Kidney capillary endothelial cell (primary cell): ENCODE measurements around the gene TEAD1.

Experiments used
- DNase-seq: peaks from one replicate; pipeline ENCODE4 v3.0.0-alpha.2; 2018; ENCODE audit warnings: low spot score

Gene TEAD1

GRCh38 chr11:12764187-12764914 lies 90.1 kb downstream of the TEAD1 start:
- DNase-seq: no peak

- DNase-seq: no peak
Measured at GRCh38 chr11:12765428-12765827, 91.2 kb downstream of the TEAD1 start.

- no peak for DNase-seq
Measured at GRCh38 chr11:12767027-12767426, 92.8 kb downstream of the TEAD1 start.

DNA sequence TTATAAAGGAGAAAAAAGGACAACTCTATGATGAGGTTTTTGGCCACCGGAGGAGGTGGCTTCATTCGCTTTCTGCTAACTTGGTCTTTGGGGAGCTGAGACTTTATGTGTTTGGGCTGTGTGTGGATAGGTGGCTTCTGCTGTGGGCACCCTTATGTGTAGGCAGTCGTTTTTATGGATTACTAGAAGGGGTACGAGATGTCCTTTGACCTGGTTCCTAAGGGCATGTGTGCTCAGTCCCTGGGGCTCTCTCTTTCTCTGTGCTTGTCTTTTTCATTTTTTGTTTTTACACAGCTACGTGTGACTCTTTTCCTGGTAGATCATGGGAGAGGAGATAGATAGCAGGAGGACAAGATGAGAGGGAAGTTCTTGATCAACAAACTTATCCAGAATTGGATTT lies 93.4 kb downstream of the TEAD1 start:
- no peak for DNase-seq

DNA sequence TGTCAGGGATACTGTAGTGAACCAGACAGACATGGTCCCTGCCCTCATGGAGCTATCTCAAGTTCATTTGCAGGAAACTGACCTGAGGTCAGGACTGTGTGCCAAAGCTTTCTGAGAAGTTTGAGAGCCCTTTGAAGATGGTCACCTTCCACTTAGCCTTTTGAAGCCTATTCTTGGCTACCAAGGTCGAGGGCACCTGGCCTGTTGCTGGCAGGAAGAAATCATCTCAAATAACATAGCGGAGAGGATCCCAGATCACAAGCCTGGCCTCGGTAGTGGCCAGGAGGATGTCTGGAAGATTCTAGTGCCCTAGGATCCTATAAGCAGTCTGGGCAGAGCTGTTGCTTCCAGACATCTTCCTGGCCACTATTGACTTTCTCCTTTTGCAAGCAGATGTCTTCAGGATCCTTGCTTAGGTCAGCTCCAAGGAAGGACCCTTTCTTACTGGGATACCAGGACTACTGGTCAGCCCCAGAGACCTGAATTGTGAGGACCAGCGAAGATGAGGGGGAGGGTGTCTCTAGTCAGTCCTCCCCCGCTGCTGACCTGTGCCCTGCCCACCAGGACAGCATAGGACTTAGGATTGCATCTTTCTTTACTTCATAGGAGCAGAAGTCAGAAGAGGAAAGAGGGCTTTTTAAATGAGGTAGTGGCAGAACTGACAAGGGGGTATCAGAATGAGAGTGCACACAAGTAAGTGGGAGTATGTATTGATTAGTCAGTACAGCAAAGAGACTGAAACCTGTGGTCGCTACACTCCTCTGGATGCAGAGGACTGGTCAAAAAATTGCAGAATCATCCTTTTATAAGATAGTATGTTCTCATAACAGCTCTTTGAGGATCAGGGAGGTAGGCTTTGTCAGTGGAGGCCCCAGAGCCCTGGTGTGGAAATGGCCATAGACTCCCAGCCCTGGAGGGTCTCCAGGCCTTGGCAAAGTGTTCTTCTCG lies 94.8 kb downstream of the TEAD1 start:
- DNase-seq: no peak

- peak; percentile 76 for DNase-seq
Measured at GRCh38 chr11:12769834-12770345, 95.7 kb downstream of the TEAD1 start.

- no peak for DNase-seq
Measured at GRCh38 chr11:12770435-12770834, 96.2 kb downstream of the TEAD1 start.

DNA sequence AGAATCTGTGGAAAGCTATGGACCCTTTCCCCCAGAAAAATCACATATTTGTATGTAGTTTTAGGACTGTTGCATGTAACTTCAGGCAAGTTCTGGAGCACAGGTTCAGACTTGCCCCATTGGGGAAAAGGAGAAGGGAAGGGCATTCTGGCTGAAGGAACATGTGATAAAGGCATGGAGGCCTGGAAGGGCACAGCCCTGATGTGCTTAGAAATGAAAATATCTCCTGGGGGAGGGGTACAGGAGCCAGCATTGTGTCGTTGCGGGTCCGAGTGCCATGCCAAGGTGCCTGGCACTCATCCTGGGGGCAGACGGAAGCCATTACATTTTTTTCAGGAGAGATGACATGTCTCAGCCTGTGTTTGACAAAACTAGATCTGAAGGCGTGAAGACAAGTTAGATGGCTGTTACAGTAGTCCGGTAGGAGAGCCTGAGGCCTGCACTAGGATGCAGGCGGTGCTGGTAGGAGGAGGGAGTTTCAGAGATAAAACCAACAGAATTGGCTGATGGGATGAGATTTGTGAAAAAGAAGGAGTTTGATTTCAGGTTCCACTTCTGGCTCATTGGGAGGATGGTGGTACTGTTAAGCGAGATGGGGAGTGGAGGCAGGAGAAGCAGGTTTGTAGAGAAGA lies 96.9 kb downstream of the TEAD1 start:
- no peak for DNase-seq

- DNase-seq: no peak
Measured at GRCh38 chr11:12771875-12772274, 97.7 kb downstream of the TEAD1 start.

DNA sequence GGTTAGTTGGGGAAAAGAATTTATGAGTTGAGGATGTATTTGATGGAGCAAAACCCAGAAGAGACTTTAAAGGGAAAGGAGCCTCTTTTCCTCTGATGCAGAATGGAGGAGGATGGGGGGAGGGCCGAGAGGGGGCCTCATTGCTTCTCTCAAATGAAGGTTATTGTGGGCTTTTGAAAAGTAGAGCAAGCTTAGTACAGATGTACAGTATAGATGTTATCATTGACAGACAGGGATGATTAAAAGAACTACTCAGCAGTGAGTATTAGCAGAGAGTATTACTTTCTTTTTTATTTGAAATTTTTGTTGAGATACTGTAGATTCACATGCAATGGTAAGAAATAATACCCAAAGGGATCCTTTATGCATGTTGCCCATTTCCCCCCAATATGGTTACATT lies 98.1 kb downstream of the TEAD1 start:
- no peak for DNase-seq

- DNase-seq: no peak
Measured at GRCh38 chr11:12773591-12773990, 99.4 kb downstream of the TEAD1 start.

GRCh38 chr11:12775955-12776354 lies 101.7 kb downstream of the TEAD1 start:
- DNase-seq: no peak

GRCh38 chr11:12777208-12777874 lies 103.1 kb downstream of the TEAD1 start:
- DNase-seq: no peak

GRCh38 chr11:12778240-12778905 lies 104.2 kb downstream of the TEAD1 start:
- no peak for DNase-seq

GRCh38 chr11:12783765-12784164 lies 109.5 kb downstream of the TEAD1 start:
- DNase-seq: no peak

DNA sequence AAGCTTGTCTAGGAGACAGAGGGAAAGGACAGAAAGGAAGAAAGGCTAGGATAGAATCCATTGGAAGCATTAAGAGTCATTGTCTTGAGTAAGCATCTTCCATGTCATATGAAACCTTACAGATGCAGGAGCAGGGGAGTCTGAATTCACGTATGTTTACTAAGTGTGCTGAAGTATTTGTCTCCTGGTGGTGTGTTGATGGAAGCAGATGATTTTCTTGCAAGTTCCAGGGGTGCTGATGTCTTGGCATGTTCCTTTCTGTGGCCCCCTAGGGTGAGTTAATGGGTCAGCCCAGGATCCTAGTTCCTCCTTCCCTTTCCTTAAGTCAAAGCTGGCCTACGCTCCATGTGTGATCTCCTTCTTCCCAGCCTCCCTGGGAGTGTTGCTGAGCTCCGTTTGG lies 110.2 kb downstream of the TEAD1 start:
- DNase-seq: no peak

GRCh38 chr11:12784987-12785386 lies 110.8 kb downstream of the TEAD1 start:
- DNase-seq: no peak

DNA sequence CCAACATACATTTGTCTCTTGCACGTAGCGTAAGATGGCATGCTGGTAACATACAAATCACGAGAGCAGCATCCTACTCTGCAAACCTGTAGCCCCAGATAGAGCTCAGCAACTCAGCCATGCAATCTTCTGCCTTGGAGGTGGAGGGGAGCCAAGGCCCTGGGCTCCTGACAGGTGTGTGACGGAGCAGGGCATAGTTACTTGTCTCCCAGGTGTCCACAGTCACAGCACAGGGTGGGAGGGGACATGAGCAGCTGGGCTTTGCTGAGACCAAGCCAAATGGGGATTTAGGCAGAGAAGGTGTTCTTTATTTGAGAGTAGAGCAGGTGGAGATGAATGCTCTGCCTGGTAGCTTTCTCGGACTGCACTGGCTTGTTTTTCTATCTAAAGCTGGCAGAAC lies 111.7 kb downstream of the TEAD1 start:
- no peak for DNase-seq

DNA sequence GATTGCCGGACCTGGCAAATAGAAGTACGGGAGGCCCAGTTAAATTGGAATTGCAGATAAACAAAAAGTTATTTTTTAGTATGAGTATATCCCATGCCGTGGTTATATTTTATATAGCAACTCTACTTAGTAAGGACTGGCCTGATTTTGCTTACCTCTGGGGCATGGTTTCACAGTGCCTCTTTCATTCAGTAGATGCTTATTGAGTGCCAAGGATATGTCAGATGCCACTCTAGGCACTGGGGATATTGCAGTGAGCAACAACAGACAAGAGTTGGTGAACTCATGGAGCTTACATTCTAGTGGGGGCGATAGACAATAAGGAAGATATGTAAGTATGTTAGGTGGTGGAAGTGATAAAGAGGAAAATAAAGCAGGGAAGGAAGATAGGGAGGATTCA lies 112.2 kb downstream of the TEAD1 start:
- no peak for DNase-seq

DNA sequence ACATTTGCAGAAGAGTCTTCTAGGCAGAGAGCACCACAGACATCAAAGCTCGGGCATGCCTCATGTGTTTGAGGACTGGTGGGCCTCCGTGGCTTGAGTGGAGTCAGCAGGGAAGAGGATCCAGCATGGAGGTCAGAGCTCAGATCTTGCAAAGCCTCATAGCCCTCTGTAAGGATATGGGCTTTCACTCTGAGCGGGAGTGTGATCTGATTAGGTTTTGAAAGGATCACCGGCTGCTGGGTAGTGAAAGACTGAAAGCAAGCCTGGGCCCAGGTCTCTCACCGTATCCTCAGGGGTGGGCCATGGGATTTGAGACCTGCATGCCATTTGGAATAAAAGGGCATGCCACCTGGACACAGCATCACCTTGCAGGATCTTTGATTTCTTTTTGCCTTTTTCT lies 112.7 kb downstream of the TEAD1 start:
- no peak for DNase-seq

- DNase-seq: peak; percentile 63
Measured at GRCh38 chr11:12787847-12788246, 113.6 kb downstream of the TEAD1 start.
